C4-2B (cell line): Measurements from ENCODE around the gene CYFIP2.

ENCODE experiments used
- H3K27ac ChIP-seq: fragments of 450-650 bp; 2 replicates; pipeline ENCODE4 v1.5.1; 2017
- ZFX ChIP-seq: fragments of 450-650 bp; IDR thresholded peaks from 2 replicates; pipeline ENCODE4 v1.6.1; 2017
- TF ChIP-seq, protein P1 (sequence below): fragments of 450-650 bp; conservative IDR thresholded peaks from 2 replicates; pipeline ENCODE4 v1.5.1; 2017; ENCODE audit warnings: mild to moderate bottlenecking

The CYFIP2 gene

GRCh38 chr5:157311595-157311994 is 45.7 kb downstream of the CYFIP2 start:
- TF ChIP-seq ZFX, result no peak
- TF ChIP-seq, protein P1, sequence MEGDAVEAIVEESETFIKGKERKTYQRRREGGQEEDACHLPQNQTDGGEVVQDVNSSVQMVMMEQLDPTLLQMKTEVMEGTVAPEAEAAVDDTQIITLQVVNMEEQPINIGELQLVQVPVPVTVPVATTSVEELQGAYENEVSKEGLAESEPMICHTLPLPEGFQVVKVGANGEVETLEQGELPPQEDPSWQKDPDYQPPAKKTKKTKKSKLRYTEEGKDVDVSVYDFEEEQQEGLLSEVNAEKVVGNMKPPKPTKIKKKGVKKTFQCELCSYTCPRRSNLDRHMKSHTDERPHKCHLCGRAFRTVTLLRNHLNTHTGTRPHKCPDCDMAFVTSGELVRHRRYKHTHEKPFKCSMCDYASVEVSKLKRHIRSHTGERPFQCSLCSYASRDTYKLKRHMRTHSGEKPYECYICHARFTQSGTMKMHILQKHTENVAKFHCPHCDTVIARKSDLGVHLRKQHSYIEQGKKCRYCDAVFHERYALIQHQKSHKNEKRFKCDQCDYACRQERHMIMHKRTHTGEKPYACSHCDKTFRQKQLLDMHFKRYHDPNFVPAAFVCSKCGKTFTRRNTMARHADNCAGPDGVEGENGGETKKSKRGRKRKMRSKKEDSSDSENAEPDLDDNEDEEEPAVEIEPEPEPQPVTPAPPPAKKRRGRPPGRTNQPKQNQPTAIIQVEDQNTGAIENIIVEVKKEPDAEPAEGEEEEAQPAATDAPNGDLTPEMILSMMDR, result no peak
- no peak overlapping the region for H3K27ac ChIP-seq

DNA sequence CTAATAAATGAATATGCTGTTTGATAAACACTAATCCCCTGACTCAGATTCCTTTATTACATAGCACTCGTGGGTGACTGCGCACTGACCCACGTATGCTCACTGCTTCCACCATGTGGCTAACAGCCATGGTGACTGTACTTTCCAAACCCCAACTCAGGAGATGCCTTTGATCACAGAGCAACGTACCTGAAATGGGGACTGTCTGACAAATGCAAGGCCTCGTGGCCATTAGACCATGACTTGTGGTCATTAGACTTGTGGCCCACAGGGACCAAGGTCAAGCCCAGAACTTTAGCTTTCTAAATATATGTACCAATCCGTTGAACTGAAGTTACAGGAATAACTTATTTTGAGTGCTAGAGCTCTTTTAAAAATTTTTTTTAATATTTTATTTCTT is 46.6 kb downstream of the CYFIP2 start:
- H3K27ac ChIP-seq, result no peak overlapping the region

DNA sequence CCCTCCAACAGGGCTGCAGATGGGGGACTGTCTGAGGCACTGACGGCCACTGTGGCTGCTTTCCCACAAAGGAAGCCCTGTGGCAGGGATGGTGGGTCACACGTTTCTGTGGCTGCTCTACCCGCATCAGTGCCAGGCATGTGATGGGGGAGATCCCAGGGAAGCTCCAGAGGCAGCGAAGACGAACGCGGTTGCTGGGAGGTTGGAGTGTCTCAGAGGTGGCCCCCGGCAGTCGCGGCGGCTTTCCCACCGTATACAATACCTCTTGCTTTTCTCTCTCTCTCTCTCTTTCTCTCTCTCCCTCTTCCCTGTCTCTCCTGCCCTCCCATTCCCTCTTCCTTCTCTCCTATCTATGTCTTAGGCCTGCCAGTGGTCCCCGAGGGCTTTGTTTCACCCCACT is 56.7 kb downstream of the CYFIP2 start:
- no peak for TF ChIP-seq ZFX
- TF ChIP-seq, protein P1, result no peak
- no peak overlapping the region for H3K27ac ChIP-seq

More for the DNA sequence above, 46.6 kb downstream of the CYFIP2 start:
- no peak for TF ChIP-seq ZFX
- TF ChIP-seq, protein P1, result peak; percentile 74

GRCh38 chr5:157323107-157323706 is 57.3 kb downstream of the CYFIP2 start:
- no peak overlapping the region for H3K27ac ChIP-seq
- no peak for TF ChIP-seq ZFX
- TF ChIP-seq, protein P1, result peak; percentile 17

DNA sequence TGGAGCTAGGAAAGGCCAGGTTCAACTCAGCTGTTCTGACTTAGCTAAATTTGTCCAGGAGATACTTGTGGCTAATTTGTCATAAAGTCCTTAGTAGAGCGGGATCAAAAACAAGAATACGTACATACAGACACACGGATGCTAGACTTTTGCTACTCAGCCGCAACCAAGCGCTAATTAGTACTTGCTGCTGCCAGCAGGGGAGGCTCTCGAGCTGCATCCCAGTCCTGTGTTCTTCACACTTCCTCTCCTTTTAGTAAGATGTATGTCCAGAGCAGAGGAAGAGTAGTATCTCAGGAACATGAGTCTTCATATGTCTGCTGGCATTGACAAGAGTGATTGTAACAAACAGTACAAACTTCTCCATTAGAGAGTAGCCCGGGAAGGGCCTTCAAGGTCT is 58.3 kb downstream of the CYFIP2 start:
- no peak overlapping the region for H3K27ac ChIP-seq
- TF ChIP-seq ZFX, result no peak
- TF ChIP-seq, protein P1, result peak; percentile 32

DNA sequence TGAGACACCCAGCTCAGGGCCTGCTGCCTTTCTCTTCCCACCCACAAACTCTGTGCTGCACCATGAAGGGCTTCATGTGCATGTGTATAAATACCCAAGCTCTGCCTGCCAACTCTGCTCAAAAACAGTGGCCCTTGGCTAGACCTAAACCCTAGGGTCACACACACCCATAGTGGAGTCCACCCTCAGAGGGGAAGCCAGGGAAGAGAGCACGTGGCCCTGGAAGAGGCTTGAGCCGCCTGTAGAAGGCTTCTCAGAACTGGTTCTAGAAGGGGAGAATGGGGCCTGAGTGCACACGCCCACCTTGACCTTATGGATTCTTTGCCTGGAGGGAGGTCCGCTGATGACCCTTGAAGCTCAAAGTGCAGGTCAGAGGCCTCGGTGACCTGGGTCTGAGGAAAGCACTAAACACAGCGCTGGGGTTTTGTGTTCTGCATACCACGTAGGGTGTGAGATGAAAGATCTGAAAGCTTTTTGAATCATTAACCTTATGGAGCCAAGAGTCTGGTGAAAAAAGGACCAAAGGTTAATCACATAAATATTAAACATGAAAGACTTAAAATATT is 60.6 kb downstream of the CYFIP2 start:
- no peak overlapping the region for H3K27ac ChIP-seq

GRCh38 chr5:157327771-157328170 is 61.8 kb downstream of the CYFIP2 start:
- no peak for TF ChIP-seq ZFX
- TF ChIP-seq, protein P1, result no peak
- no peak overlapping the region for H3K27ac ChIP-seq

More for the DNA sequence above, 60.6 kb downstream of the CYFIP2 start:
- no peak for TF ChIP-seq ZFX
- TF ChIP-seq, protein P1, result no peak
